ENCODE measurements around the gene GUCD1. TPM values are rescaled to one million over a fixed set of nuclear protein-coding genes. Genes with fewer than 3 reads are reported as not detected.
A peak's percentile ranks its signal among the peaks of the same experiment; 100 is the strongest.

Gene GUCD1
- total and polyA plus RNA-seq, 2 of the 13 experiments (the other 11 are each of a cell fraction or from before 2014, with no cell fraction given), result 128 to 245 TPM

DNA sequence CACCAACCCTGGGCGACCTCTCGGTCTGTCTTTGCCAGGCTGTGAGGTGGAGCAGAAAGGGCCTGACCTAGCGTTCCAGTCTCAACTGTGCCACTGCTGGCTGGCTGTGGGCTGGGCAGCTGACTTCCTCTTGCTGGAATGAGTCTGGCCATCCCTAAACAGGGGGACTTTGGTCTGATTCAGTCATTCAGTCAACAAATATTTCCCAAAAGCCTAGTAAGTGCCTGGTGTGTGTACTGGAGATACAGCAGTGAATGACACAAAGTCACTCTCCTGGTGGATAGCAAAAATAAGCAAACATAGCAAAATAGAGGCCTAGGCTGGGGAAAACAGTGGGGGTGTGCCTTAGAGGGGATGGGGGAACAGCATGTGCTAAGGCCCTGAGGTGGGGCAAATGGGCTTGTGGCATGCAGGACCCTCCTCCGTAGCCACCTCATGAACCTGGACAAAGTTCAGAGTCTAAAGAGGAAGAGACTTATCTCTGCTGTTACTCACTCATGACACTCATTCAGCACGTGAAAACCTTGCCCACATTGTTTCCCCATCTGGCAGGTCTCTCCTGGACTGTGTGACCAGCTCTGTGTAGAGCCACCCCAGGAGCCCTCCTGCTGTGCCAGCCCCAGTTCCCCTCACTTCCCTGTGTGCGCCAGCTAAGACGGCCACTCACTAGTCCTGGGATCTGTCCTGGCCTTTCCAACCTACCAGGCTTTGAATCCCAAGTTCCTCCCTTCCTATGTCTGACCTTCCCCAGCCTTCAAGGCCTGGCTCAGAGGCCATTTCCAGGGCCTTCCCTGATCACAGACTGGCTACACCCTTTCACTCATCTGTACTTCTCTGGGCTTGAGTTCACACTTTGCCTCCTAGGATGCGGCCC, 4.7 kb downstream of the GUCD1 start (continued):
- TF ChIP-seq RBAK (CRISPR knock-in tag; IDR thresholded peaks at IDR 0.05) (no peak; the same call in 1 of the 2 replicates), SALL1 (CRISPR knock-in tag; IDR thresholded peaks at IDR 0.05) (peak; percentile 94), POGZ (CRISPR knock-in tag; IDR thresholded peaks at IDR 0.05) (peak; percentile 87), SPEN (CRISPR knock-in tag; IDR thresholded peaks at IDR 0.05; ENCODE audit: low read depth) (peak; percentile 59; the same call in 1 of the 2 replicates), KLF9 (CRISPR knock-in tag; IDR thresholded peaks at IDR 0.05; ENCODE audit: low read depth) (no peak), SMAD9 (CRISPR knock-in tag; IDR thresholded peaks at IDR 0.05) (no peak), PITX1 (CRISPR knock-in tag; IDR thresholded peaks at IDR 0.05) (peak; percentile 87), ZBTB20 (CRISPR knock-in tag; IDR thresholded peaks at IDR 0.05; ENCODE audit: borderline replicate concordance, low read depth) (peak; percentile 83), TBX3 (IDR thresholded peaks at IDR 0.05; ENCODE audit: borderline replicate concordance) (peak; percentile 89), ZNF207 (IDR thresholded peaks at IDR 0.05; ENCODE audit: borderline replicate concordance) (no peak), ZNF234 (CRISPR knock-in tag; conservative IDR thresholded peaks at IDR 0.05) (no peak), ZC3H13 (CRISPR knock-in tag; IDR thresholded peaks at IDR 0.05) (peak; percentile 16; the same call in 1 of the 2 replicates), KLF13 (CRISPR knock-in tag; IDR thresholded peaks at IDR 0.05) (no peak), ZNF577 (CRISPR knock-in tag; IDR thresholded peaks at IDR 0.05; ENCODE audit: borderline replicate concordance, low read depth) (no peak)
- TF ChIP-seq, protein P1, sequence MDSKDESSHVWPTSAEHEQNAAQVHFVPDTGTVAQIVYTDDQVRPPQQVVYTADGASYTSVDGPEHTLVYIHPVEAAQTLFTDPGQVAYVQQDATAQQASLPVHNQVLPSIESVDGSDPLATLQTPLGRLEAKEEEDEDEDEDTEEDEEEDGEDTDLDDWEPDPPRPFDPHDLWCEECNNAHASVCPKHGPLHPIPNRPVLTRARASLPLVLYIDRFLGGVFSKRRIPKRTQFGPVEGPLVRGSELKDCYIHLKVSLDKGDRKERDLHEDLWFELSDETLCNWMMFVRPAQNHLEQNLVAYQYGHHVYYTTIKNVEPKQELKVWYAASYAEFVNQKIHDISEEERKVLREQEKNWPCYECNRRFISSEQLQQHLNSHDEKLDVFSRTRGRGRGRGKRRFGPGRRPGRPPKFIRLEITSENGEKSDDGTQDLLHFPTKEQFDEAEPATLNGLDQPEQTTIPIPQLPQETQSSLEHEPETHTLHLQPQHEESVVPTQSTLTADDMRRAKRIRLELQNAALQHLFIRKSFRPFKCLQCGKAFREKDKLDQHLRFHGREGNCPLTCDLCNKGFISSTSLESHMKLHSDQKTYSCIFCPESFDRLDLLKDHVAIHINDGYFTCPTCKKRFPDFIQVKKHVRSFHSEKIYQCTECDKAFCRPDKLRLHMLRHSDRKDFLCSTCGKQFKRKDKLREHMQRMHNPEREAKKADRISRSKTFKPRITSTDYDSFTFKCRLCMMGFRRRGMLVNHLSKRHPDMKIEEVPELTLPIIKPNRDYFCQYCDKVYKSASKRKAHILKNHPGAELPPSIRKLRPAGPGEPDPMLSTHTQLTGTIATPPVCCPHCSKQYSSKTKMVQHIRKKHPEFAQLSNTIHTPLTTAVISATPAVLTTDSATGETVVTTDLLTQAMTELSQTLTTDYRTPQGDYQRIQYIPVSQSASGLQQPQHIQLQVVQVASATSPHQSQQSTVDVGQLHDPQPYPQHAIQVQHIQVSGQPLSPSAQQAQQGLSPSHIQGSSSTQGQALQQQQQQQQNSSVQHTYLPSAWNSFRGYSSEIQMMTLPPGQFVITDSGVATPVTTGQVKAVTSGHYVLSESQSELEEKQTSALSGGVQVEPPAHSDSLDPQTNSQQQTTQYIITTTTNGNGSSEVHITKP (CRISPR knock-in tag; IDR thresholded peaks at IDR 0.05; ENCODE audit: low read depth), result 0 out of 2 replicates have a peak, but pooled peaks have one; percentile 64
- TF ChIP-seq, protein P2, sequence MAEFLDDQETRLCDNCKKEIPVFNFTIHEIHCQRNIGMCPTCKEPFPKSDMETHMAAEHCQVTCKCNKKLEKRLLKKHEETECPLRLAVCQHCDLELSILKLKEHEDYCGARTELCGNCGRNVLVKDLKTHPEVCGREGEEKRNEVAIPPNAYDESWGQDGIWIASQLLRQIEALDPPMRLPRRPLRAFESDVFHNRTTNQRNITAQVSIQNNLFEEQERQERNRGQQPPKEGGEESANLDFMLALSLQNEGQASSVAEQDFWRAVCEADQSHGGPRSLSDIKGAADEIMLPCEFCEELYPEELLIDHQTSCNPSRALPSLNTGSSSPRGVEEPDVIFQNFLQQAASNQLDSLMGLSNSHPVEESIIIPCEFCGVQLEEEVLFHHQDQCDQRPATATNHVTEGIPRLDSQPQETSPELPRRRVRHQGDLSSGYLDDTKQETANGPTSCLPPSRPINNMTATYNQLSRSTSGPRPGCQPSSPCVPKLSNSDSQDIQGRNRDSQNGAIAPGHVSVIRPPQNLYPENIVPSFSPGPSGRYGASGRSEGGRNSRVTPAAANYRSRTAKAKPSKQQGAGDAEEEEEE (CRISPR knock-in tag; IDR thresholded peaks at IDR 0.05; ENCODE audit: borderline replicate concordance), result peak; percentile 92; the same call in 1 of the 2 replicates
- TF ChIP-seq, protein P3, sequence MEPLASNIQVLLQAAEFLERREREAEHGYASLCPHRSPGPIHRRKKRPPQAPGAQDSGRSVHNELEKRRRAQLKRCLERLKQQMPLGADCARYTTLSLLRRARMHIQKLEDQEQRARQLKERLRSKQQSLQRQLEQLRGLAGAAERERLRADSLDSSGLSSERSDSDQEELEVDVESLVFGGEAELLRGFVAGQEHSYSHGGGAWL (CRISPR knock-in tag; IDR thresholded peaks at IDR 0.05), result no peak; the same call in 1 of the 2 replicates
